ENCODE data around the gene ERRFI1.

- TF ChIP-seq CTCF (conservative IDR thresholded peaks at IDR 0.05; ENCODE audit: low read length), result no peak
- TF ChIP-seq EZH2phosphoT487 (IDR thresholded peaks at IDR 0.05; ENCODE audit: borderline replicate concordance, low read depth, low read length), result no peak
Measured at GRCh38 chr1:7962636-7963377, 63.3 kb downstream of the ERRFI1 start.
